ENCODE data around the gene TBX5.

GRCh38 chr12:114371250-114371649 lies 34.7 kb downstream of the TBX5 start:
- no peak for TF ChIP-seq POLR2A (IDR thresholded peaks at IDR 0.05)
- no peak for TF ChIP-seq CTCF (IDR thresholded peaks at IDR 0.05)
